ENCODE results near the gene PRKCB. TPM values are rescaled to one million over a fixed set of nuclear protein-coding genes. Genes with fewer than 3 reads are reported as not detected.

PRKCB gene
- total RNA-seq, 3 donors from 2014 or later: 1.3 to 5.3 (median 4.7) TPM

- TF ChIP-seq CTCF (IDR thresholded peaks at IDR 0.05) (no peak), POLR2AphosphoS5 (IDR thresholded peaks at IDR 0.05) (no peak)
- intact Hi-C loops (cut with DNase I; ENCODE audit: low total_unique reads): no loop called here
Measured at GRCh38 chr16:24217461-24217860, 381.7 kb downstream of the PRKCB start.

GRCh38 chr16:24218299-24218698, 382.5 kb downstream of the PRKCB start:
- Histone ChIP-seq H3K27me3 (no peaks in the 10 kb centered on the region), H3K27ac (no peak overlapping the region), H3K4me3 (no peak overlapping the region), H3K9me3 (no peaks in the 10 kb centered on the region), H3K4me1 (no peaks in the 10 kb centered on the region), H3K36me3 (no peaks in the 10 kb centered on the region)
- TF ChIP-seq POLR2AphosphoS5 (IDR thresholded peaks at IDR 0.05) (no peak), POLR2A (IDR thresholded peaks at IDR 0.05) (no peak), CTCF (IDR thresholded peaks at IDR 0.05) (no peak)
- intact Hi-C loops (cut with DNase I; ENCODE audit: low total_unique reads): no loop called here
- DNase-seq (ENCODE audit: low spot score in 2 of 2): no peak

More at GRCh38 chr16:24217461-24217860, 381.7 kb downstream of the PRKCB start:
- H3K4me3 ChIP-seq: no peak overlapping the region
- no peaks in the 10 kb centered on the region for H3K36me3 ChIP-seq
- H3K27ac ChIP-seq: no peak overlapping the region
- H3K27me3 ChIP-seq: no peaks in the 10 kb centered on the region
- H3K9me3 ChIP-seq: no peaks in the 10 kb centered on the region
- H3K4me1 ChIP-seq: no peaks in the 10 kb centered on the region
- DNase-seq (ENCODE audit: low spot score in 2 of 2): no peak

- H3K27ac ChIP-seq: no peak overlapping the region
- no peaks in the 10 kb centered on the region for H3K27me3 ChIP-seq
- no peak for DNase-seq (ENCODE audit: low spot score in 2 of 2)
- no peaks in the 10 kb centered on the region for H3K9me3 ChIP-seq
- TF ChIP-seq POLR2AphosphoS5 (IDR thresholded peaks at IDR 0.05) (no peak), CTCF (IDR thresholded peaks at IDR 0.05) (no peak), POLR2A (IDR thresholded peaks at IDR 0.05) (no peak)
- H3K4me1 ChIP-seq: no peaks in the 10 kb centered on the region
- no peaks in the 10 kb centered on the region for H3K36me3 ChIP-seq
- no peak overlapping the region for H3K4me3 ChIP-seq
- intact Hi-C loops (cut with DNase I; ENCODE audit: low total_unique reads): no loop called here
Measured at GRCh38 chr16:24221219-24221618, 385.4 kb downstream of the PRKCB start.

GRCh38 chr16:24228514-24228913, 392.7 kb downstream of the PRKCB start:
- no peak overlapping the region for H3K4me3 ChIP-seq
- H3K4me1 ChIP-seq: no peaks in the 10 kb centered on the region
- no peak for DNase-seq (ENCODE audit: low spot score in 2 of 2)
- no peaks in the 10 kb centered on the region for H3K36me3 ChIP-seq
- no peak overlapping the region for H3K27ac ChIP-seq
- TF ChIP-seq POLR2AphosphoS5 (IDR thresholded peaks at IDR 0.05) (no peak), CTCF (IDR thresholded peaks at IDR 0.05) (no peak), POLR2A (IDR thresholded peaks at IDR 0.05) (no peak)
- no peaks in the 10 kb centered on the region for H3K9me3 ChIP-seq
- no peaks in the 10 kb centered on the region for H3K27me3 ChIP-seq
- intact Hi-C loops (cut with DNase I; ENCODE audit: low total_unique reads): no loop called here

- DNase-seq (ENCODE audit: low spot score in 2 of 2): no peak
- no peak overlapping the region for H3K27ac ChIP-seq
- no peaks in the 10 kb centered on the region for H3K27me3 ChIP-seq
- H3K4me1 ChIP-seq: no peaks in the 10 kb centered on the region
- TF ChIP-seq POLR2AphosphoS5 (IDR thresholded peaks at IDR 0.05) (no peak), POLR2A (IDR thresholded peaks at IDR 0.05) (no peak), CTCF (IDR thresholded peaks at IDR 0.05) (no peak)
- H3K9me3 ChIP-seq: peaks cover 0 to 26% of the 10 kb centered on the region in 2 donors
- intact Hi-C loops (cut with DNase I; ENCODE audit: low total_unique reads): no loop called here
- no peak overlapping the region for H3K4me3 ChIP-seq
- no peaks in the 10 kb centered on the region for H3K36me3 ChIP-seq
Measured at GRCh38 chr16:24232936-24233335, 397.2 kb downstream of the PRKCB start.
